HepG2 (cell line): ENCODE measurements around the gene BRD3. TPM values are rescaled to one million over a fixed set of nuclear protein-coding genes. Genes with fewer than 3 reads are reported as not detected.
A peak's percentile ranks its signal among the peaks of the same experiment; 100 is the strongest.

Source experiments
- ARID2 ChIP-seq: sonication (generic); formaldehyde crosslinking; IDR thresholded peaks from 2 replicates; pipeline ENCODE4 v1.8.1; 2022; ENCODE audit warnings: mild to moderate bottlenecking, missing genetic modification reagents, borderline replicate concordance
- ATM ChIP-seq: fragments of 450-650 bp; IDR thresholded peaks from 2 replicates; pipeline ENCODE4 v1.7.1; 2017; ENCODE audit warnings: mild to moderate bottlenecking, borderline replicate concordance
- BRD4 ChIP-seq: sonication (generic); formaldehyde crosslinking; IDR thresholded peaks from 2 replicates; pipeline ENCODE4 v1.4.0; 2020; ENCODE audit warnings: missing genetic modification reagents
- CAMTA2 ChIP-seq: sonication (generic); formaldehyde crosslinking; IDR thresholded peaks from 2 replicates; pipeline ENCODE4 v1.4.0; 2020; ENCODE audit warnings: mild to moderate bottlenecking, missing genetic modification reagents, borderline replicate concordance
- CBFB ChIP-seq: sonication (generic); formaldehyde crosslinking; IDR thresholded peaks from 2 replicates; pipeline ENCODE4 v1.4.0; 2020; ENCODE audit warnings: missing genetic modification reagents
- DMAP1 ChIP-seq: IDR thresholded peaks from 2 replicates; pipeline ENCODE4 v1.6.1; 2016
- HDAC1 ChIP-seq: sonication (generic); formaldehyde crosslinking; IDR thresholded peaks from 2 replicates; pipeline ENCODE4 v1.5.1; 2020; ENCODE audit warnings: mild to moderate bottlenecking, missing genetic modification reagents
- HNRNPK ChIP-seq: fragments of 200-400 bp; formaldehyde crosslinking; IDR thresholded peaks from 2 replicates; pipeline ENCODE4 v1.6.1; 2018; ENCODE audit warnings: low read length, low read depth, moderate library complexity, mild to moderate bottlenecking; ENCODE audit not compliant: poor library complexity, severe bottlenecking
- KLF13 ChIP-seq: sonication (generic); formaldehyde crosslinking; IDR thresholded peaks from 2 replicates; pipeline ENCODE4 v1.4.0; 2020; ENCODE audit warnings: mild to moderate bottlenecking, missing genetic modification reagents
- NFIB ChIP-seq: sonication (generic); formaldehyde crosslinking; IDR thresholded peaks from 2 replicates; pipeline ENCODE4 v1.9.0; 2021; ENCODE audit warnings: missing genetic modification reagents, mild to moderate bottlenecking, borderline replicate concordance
- POLR2AphosphoS5 ChIP-seq: IDR thresholded peaks from 2 replicates; pipeline ENCODE4 v1.6.1; 2012; ENCODE audit warnings: low read depth, low read length
- RBFOX2 ChIP-seq: fragments of 200-400 bp; formaldehyde crosslinking; IDR thresholded peaks from 2 replicates; pipeline ENCODE4 v1.6.1; 2017; ENCODE audit warnings: low read depth, mild to moderate bottlenecking, low read length
- SIX1 ChIP-seq: sonication (generic); formaldehyde crosslinking; IDR thresholded peaks from 2 replicates; pipeline ENCODE4 v1.4.0; 2020; ENCODE audit warnings: missing genetic modification reagents, borderline replicate concordance
- ZMAT3 ChIP-seq: sonication (generic); formaldehyde crosslinking; conservative IDR thresholded peaks from 2 replicates; pipeline ENCODE4 v1.7.0; 2021; ENCODE audit warnings: missing genetic modification reagents
- ZNF335 ChIP-seq: sonication (generic); formaldehyde crosslinking; IDR thresholded peaks from 2 replicates; pipeline ENCODE4 v1.4.0; 2020; ENCODE audit warnings: missing genetic modification reagents
- ZNF414 ChIP-seq: sonication (generic); formaldehyde crosslinking; IDR thresholded peaks from 2 replicates; pipeline ENCODE4 v1.5.0; 2020; ENCODE audit warnings: missing genetic modification reagents
- ZNF574 ChIP-seq: sonication (generic); formaldehyde crosslinking; IDR thresholded peaks from 2 replicates; pipeline ENCODE4 v1.4.0; 2020; ENCODE audit warnings: missing genetic modification reagents
- ZNF605 ChIP-seq: sonication (generic); formaldehyde crosslinking; IDR thresholded peaks from 2 replicates; pipeline ENCODE4 v1.8.0; 2022; ENCODE audit warnings: mild to moderate bottlenecking, missing genetic modification reagents
- ZNF709 ChIP-seq: sonication (generic); formaldehyde crosslinking; IDR thresholded peaks from 2 replicates; pipeline ENCODE4 v1.5.0; 2020; ENCODE audit warnings: mild to moderate bottlenecking, missing genetic modification reagents
- polyA plus RNA-seq, 8 experiments: library from polyadenylated mRNA; depleted of rRNA in 3 of 8; stranded (reverse) in 7 of 8; unstranded in 1 of 8; fragments of >200 nt; fragmentation: Illumina TruSeq in 4 of 8; extraction: Trizol in 4 of 8; gene quantifications; 2 replicates each; pipeline versions ENCODE4 v1.2.1 to v1.2.3, GENCODE V29; 2011 to 2016; ENCODE audit warnings: low read depth in 4 of 8, missing spikeins in 1 of 8, mixed read lengths in 1 of 8; ENCODE audit not compliant: insufficient read depth in 1 of 8
- total RNA-seq, 5 experiments: library from RNA; depleted of rRNA; stranded (reverse); fragments of >200 nt; fragmentation: Illumina TruSeq; extraction: Trizol; gene quantifications; 2 replicates each; pipeline ENCODE4 v1.2.3, GENCODE V29; 2016; ENCODE audit warnings: low read depth in 1 of 5
- TF ChIP-seq, protein P1 (sequence below): sonication (generic); formaldehyde crosslinking; IDR thresholded peaks from 2 replicates; pipeline ENCODE4 v1.8.0; 2022; ENCODE audit warnings: low read depth, missing genetic modification reagents

BRD3 gene
- total and polyA plus RNA-seq, 2 of the 13 experiments (the other 11 are each of a cell fraction or from before 2014, with no cell fraction given) = 5.9 to 12.9 TPM

DNA sequence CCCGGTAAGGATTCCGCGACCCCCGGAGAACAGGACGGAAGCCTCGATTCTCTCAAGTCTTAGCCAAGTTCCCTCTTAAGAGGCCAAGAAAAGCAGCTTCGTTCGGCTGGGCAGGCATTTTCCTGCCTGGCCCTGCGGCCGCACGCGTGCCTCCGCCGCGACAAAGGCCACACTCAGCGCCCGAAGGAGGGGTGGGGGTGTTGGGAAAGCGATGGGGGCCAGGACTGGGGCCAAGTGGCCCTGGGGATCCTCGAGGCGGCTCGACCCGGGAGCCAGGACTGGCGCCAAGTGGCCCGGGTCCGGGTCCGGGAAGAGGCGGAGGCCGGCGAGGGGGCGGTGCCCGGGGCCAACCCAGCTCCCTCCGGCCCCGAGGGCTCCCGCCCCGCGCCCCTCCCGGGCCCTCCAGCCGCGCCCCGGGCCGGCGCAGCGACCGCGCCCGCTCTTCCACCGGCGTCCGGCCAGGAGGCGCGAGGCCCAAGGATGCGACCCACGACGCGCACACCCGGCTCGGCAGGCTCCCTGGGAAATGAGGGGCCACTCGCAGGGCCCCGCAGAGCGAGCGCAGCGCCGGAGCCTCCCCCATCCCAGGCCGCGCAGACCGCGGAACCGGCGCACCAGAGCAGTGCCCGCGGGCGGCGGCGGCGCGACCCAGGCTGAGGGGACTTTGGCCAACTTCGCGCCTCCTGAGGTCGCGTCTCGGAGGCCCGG, 76.5 kb downstream of the BRD3 start (continued):
- TF ChIP-seq RBFOX2 (peak; percentile 10), CBFB (0 out of 2 replicates have a peak, but pooled peaks have one; percentile 3), HNRNPK (peak; percentile 45), KLF13 (CRISPR knock-in tag) (no peak), ZNF414 (CRISPR knock-in tag) (peak; percentile 9; the same call in 1 of the 2 replicates), ZNF709 (CRISPR knock-in tag) (0 out of 2 replicates have a peak, but pooled peaks have one; percentile 8), SIX1 (no peak), ARID2 (CRISPR knock-in tag) (no peak), ZNF574 (CRISPR knock-in tag) (peak; percentile 7; the same call in 1 of the 2 replicates), ZMAT3 (CRISPR knock-in tag) (peak; percentile 17; the same call in 1 of the 2 replicates), ZNF605 (CRISPR knock-in tag) (no peak), HDAC1 (CRISPR knock-in tag) (peak; percentile 5; the same call in 1 of the 2 replicates), CAMTA2 (CRISPR knock-in tag) (no peak), DMAP1 (CRISPR knock-in tag) (0 out of 2 replicates have a peak, but pooled peaks have one; percentile 55), POLR2AphosphoS5 (no peak), BRD4 (no peak), ZNF335 (CRISPR knock-in tag) (no peak), NFIB (no peak), ATM (no peak)
- TF ChIP-seq, protein P1, sequence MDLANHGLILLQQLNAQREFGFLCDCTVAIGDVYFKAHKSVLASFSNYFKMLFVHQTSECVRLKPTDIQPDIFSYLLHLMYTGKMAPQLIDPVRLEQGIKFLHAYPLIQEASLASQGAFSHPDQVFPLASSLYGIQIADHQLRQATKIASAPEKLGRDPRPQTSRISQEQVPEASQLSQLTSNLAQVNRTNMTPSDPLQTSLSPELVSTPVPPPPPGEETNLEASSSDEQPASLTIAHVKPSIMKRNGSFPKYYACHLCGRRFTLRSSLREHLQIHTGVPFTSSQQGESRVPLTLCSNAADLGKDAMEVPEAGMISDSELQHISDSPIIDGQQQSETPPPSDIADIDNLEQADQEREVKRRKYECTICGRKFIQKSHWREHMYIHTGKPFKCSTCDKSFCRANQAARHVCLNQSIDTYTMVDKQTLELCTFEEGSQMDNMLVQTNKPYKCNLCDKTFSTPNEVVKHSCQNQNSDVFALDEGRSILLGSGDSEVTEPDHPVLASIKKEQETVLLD = 0 out of 2 replicates have a peak, but pooled peaks have one; percentile 14
- TF ChIP-seq, all 625 proteins: peak for 46
